ENCODE results near the gene UBE2E1. TPM values are rescaled to one million over a fixed set of nuclear protein-coding genes. Genes with fewer than 3 reads are reported as not detected.

The UBE2E1 gene
- polyA plus RNA-seq, 4 donors, result 52.4 to 102 (median 68.4) TPM

GRCh38 chr3:23820888-23821287 lies 15.1 kb downstream of the UBE2E1 start:
- FAIRE-seq (no peak), DNase-seq (no peak)
- WGBS, 3 donors, result 96 to 97% (median 97%) methylated on average over 1 of the region's 1 CpG
- Histone ChIP-seq H3K27me3 (ENCODE audit: control insufficient read depth in 3 of 3, insufficient read depth in 3 of 3, low read length in 3 of 3) (no peaks in the 10 kb centered on the region), H3K27ac (ENCODE audit: low read depth in 1 of 3, low read length in 2 of 3) (no peak overlapping the region), H3K4me3 (ENCODE audit: low read depth in 1 of 3, low read length in 3 of 3) (no peak overlapping the region), H3K36me3 (ENCODE audit: control insufficient read depth in 3 of 3, insufficient read depth in 2 of 3, low read depth in 1 of 3, low read length in 3 of 3) (peaks cover 1 to 5% (median 2%) of the 10 kb centered on the region in 3 donors), H3K4me1 (ENCODE audit: control insufficient read depth in 3 of 3, insufficient read depth in 2 of 3, low read depth in 1 of 3, low read length in 2 of 3) (peaks cover 0 to 5% (median 0%) of the 10 kb centered on the region in 3 donors), H3K9me3 (ENCODE audit: control insufficient read depth in 2 of 2, insufficient read depth in 1 of 2, low read depth in 1 of 2, low read length in 1 of 2) (no peaks in the 10 kb centered on the region)

GRCh38 chr3:23821858-23822257 lies 16.1 kb downstream of the UBE2E1 start:
- H3K36me3 ChIP-seq (ENCODE audit: control insufficient read depth in 3 of 3, insufficient read depth in 2 of 3, low read depth in 1 of 3, low read length in 3 of 3), result peaks cover 1 to 5% (median 2%) of the 10 kb centered on the region in 3 donors
- H3K9me3 ChIP-seq (ENCODE audit: control insufficient read depth in 2 of 2, insufficient read depth in 1 of 2, low read depth in 1 of 2, low read length in 1 of 2), result no peaks in the 10 kb centered on the region
- 74 to 84% (median 77%) methylated on average over 1 of the region's 1 CpG for WGBS, 3 donors
- no peak overlapping the region for H3K27ac ChIP-seq (ENCODE audit: low read depth in 1 of 3, low read length in 2 of 3)
- no peak for FAIRE-seq
- no peaks in the 10 kb centered on the region for H3K27me3 ChIP-seq (ENCODE audit: control insufficient read depth in 3 of 3, insufficient read depth in 3 of 3, low read length in 3 of 3)
- no peak for DNase-seq
- H3K4me1 ChIP-seq (ENCODE audit: control insufficient read depth in 3 of 3, insufficient read depth in 2 of 3, low read depth in 1 of 3, low read length in 2 of 3), result peaks cover 0 to 5% (median 0%) of the 10 kb centered on the region in 3 donors
- H3K4me3 ChIP-seq (ENCODE audit: low read depth in 1 of 3, low read length in 3 of 3), result no peak overlapping the region

GRCh38 chr3:23822559-23822958 lies 16.8 kb downstream of the UBE2E1 start:
- Histone ChIP-seq H3K27ac (ENCODE audit: low read depth in 1 of 3, low read length in 2 of 3) (no peak overlapping the region), H3K4me3 (ENCODE audit: low read depth in 1 of 3, low read length in 3 of 3) (no peak overlapping the region), H3K9me3 (ENCODE audit: control insufficient read depth in 2 of 2, insufficient read depth in 1 of 2, low read depth in 1 of 2, low read length in 1 of 2) (no peaks in the 10 kb centered on the region), H3K4me1 (ENCODE audit: control insufficient read depth in 3 of 3, insufficient read depth in 2 of 3, low read depth in 1 of 3, low read length in 2 of 3) (peaks cover 0 to 5% (median 0%) of the 10 kb centered on the region in 3 donors), H3K36me3 (ENCODE audit: control insufficient read depth in 3 of 3, insufficient read depth in 2 of 3, low read depth in 1 of 3, low read length in 3 of 3) (peaks cover 1 to 5% (median 2%) of the 10 kb centered on the region in 3 donors), H3K27me3 (ENCODE audit: control insufficient read depth in 3 of 3, insufficient read depth in 3 of 3, low read length in 3 of 3) (no peaks in the 10 kb centered on the region)
- DNase-seq (no peak), FAIRE-seq (no peak)
- WGBS, 3 donors, result 95 to 97% (median 96%) methylated on average over 7 of the region's 7 CpGs

- Histone ChIP-seq H3K36me3 (ENCODE audit: control insufficient read depth in 3 of 3, insufficient read depth in 2 of 3, low read depth in 1 of 3, low read length in 3 of 3) (peaks cover 1 to 2% (median 2%) of the 10 kb centered on the region in 3 donors), H3K4me3 (ENCODE audit: low read depth in 1 of 3, low read length in 3 of 3) (no peak overlapping the region), H3K9me3 (ENCODE audit: control insufficient read depth in 2 of 2, insufficient read depth in 1 of 2, low read depth in 1 of 2, low read length in 1 of 2) (no peaks in the 10 kb centered on the region), H3K4me1 (ENCODE audit: control insufficient read depth in 3 of 3, insufficient read depth in 2 of 3, low read depth in 1 of 3, low read length in 2 of 3) (peaks cover 0 to 5% (median 0%) of the 10 kb centered on the region in 3 donors), H3K27ac (ENCODE audit: low read depth in 1 of 3, low read length in 2 of 3) (no peak overlapping the region), H3K27me3 (ENCODE audit: control insufficient read depth in 3 of 3, insufficient read depth in 3 of 3, low read length in 3 of 3) (no peaks in the 10 kb centered on the region)
- WGBS, 3 donors, result 66 to 81% (median 69%) methylated on average over 3 of the region's 3 CpGs
- DNase-seq (no peak), FAIRE-seq (no peak)
Measured at GRCh38 chr3:23823620-23824019, 17.9 kb downstream of the UBE2E1 start.

- DNase-seq (no peak), FAIRE-seq (no peak)
- no peak overlapping the region for H3K4me3 ChIP-seq (ENCODE audit: low read depth in 1 of 3, low read length in 3 of 3)
- WGBS, 3 donors, result 62 to 73% (median 64%) methylated on average over 5 of the region's 5 CpGs
- peaks cover 0 to 5% (median under 1%) of the 10 kb centered on the region in 3 donors for H3K4me1 ChIP-seq (ENCODE audit: control insufficient read depth in 3 of 3, insufficient read depth in 2 of 3, low read depth in 1 of 3, low read length in 2 of 3)
- peaks cover 0 to 5% (median 0%) of the 10 kb centered on the region in 3 donors for H3K36me3 ChIP-seq (ENCODE audit: control insufficient read depth in 3 of 3, insufficient read depth in 2 of 3, low read depth in 1 of 3, low read length in 3 of 3)
- no peak overlapping the region for H3K27ac ChIP-seq (ENCODE audit: low read depth in 1 of 3, low read length in 2 of 3)
- H3K9me3 ChIP-seq (ENCODE audit: control insufficient read depth in 2 of 2, insufficient read depth in 1 of 2, low read depth in 1 of 2, low read length in 1 of 2), result no peaks in the 10 kb centered on the region
- no peaks in the 10 kb centered on the region for H3K27me3 ChIP-seq (ENCODE audit: control insufficient read depth in 3 of 3, insufficient read depth in 3 of 3, low read length in 3 of 3)
Measured at GRCh38 chr3:23824699-23825444, 19.1 kb downstream of the UBE2E1 start.

- WGBS, 3 donors, result 95 to 98% (median 98%) methylated on average over 4 of the region's 4 CpGs
- H3K9me3 ChIP-seq (ENCODE audit: control insufficient read depth in 2 of 2, insufficient read depth in 1 of 2, low read depth in 1 of 2, low read length in 1 of 2), result no peaks in the 10 kb centered on the region
- peaks cover 0 to 5% (median 4%) of the 10 kb centered on the region in 3 donors for H3K4me1 ChIP-seq (ENCODE audit: control insufficient read depth in 3 of 3, insufficient read depth in 2 of 3, low read depth in 1 of 3, low read length in 2 of 3)
- FAIRE-seq, result no peak
- H3K36me3 ChIP-seq (ENCODE audit: control insufficient read depth in 3 of 3, insufficient read depth in 2 of 3, low read depth in 1 of 3, low read length in 3 of 3), result peaks cover 0 to 5% (median 0%) of the 10 kb centered on the region in 3 donors
- H3K27me3 ChIP-seq (ENCODE audit: control insufficient read depth in 3 of 3, insufficient read depth in 3 of 3, low read length in 3 of 3), result no peaks in the 10 kb centered on the region
- no peak overlapping the region for H3K27ac ChIP-seq (ENCODE audit: low read depth in 1 of 3, low read length in 2 of 3)
- no peak overlapping the region for H3K4me3 ChIP-seq (ENCODE audit: low read depth in 1 of 3, low read length in 3 of 3)
- no peak for DNase-seq
Measured at GRCh38 chr3:23825802-23826201, 20.0 kb downstream of the UBE2E1 start.

- 18 to 67% (median 48%) methylated on average over 1 of the region's 1 CpG for WGBS, 3 donors
- Histone ChIP-seq H3K4me3 (ENCODE audit: low read depth in 1 of 3, low read length in 3 of 3) (no peak overlapping the region), H3K9me3 (ENCODE audit: control insufficient read depth in 2 of 2, insufficient read depth in 1 of 2, low read depth in 1 of 2, low read length in 1 of 2) (no peaks in the 10 kb centered on the region), H3K4me1 (ENCODE audit: control insufficient read depth in 3 of 3, insufficient read depth in 2 of 3, low read depth in 1 of 3, low read length in 2 of 3) (peaks cover 0 to 5% (median 4%) of the 10 kb centered on the region in 3 donors), H3K36me3 (ENCODE audit: control insufficient read depth in 3 of 3, insufficient read depth in 2 of 3, low read depth in 1 of 3, low read length in 3 of 3) (peaks cover 0 to 8% (median 0%) of the 10 kb centered on the region in 3 donors), H3K27ac (ENCODE audit: low read depth in 1 of 3, low read length in 2 of 3) (no peak overlapping the region), H3K27me3 (ENCODE audit: control insufficient read depth in 3 of 3, insufficient read depth in 3 of 3, low read length in 3 of 3) (no peaks in the 10 kb centered on the region)
- DNase-seq, result no peak
- FAIRE-seq, result no peak
Measured at GRCh38 chr3:23826382-23827064, 20.8 kb downstream of the UBE2E1 start.

GRCh38 chr3:23829242-23829934 lies 23.6 kb downstream of the UBE2E1 start:
- 69 to 77% (median 75%) methylated on average over 5 of the region's 5 CpGs for WGBS, 3 donors
- peaks cover 0 to 11% (median 0%) of the 10 kb centered on the region in 3 donors for H3K36me3 ChIP-seq (ENCODE audit: control insufficient read depth in 3 of 3, insufficient read depth in 2 of 3, low read depth in 1 of 3, low read length in 3 of 3)

More at GRCh38 chr3:23829242-23829934, 23.6 kb downstream of the UBE2E1 start:
- H3K9me3 ChIP-seq (ENCODE audit: control insufficient read depth in 2 of 2, insufficient read depth in 1 of 2, low read depth in 1 of 2, low read length in 1 of 2), result no peaks in the 10 kb centered on the region
- FAIRE-seq (no peak), DNase-seq (no peak)
- H3K4me3 ChIP-seq (ENCODE audit: low read depth in 1 of 3, low read length in 3 of 3), result no peak overlapping the region
- H3K4me1 ChIP-seq (ENCODE audit: control insufficient read depth in 3 of 3, insufficient read depth in 2 of 3, low read depth in 1 of 3, low read length in 2 of 3), result peaks cover 0 to 4% (median 4%) of the 10 kb centered on the region in 3 donors
- no peaks in the 10 kb centered on the region for H3K27me3 ChIP-seq (ENCODE audit: control insufficient read depth in 3 of 3, insufficient read depth in 3 of 3, low read length in 3 of 3)
- no peak overlapping the region for H3K27ac ChIP-seq (ENCODE audit: low read depth in 1 of 3, low read length in 2 of 3)

Measured in small intestine (tissue), 7 donors.